BLaER1 treated with 17β-estradiol and CSF1 and Interleukin-3, amounts not matched to agents 10 nM and 100 nM (cell line): ENCODE data around the gene ZC3H7A.
"Not testable (repeated sequence)": the region's sequence is repeated elsewhere in the genome, so short reads cannot be mapped to it uniquely, and the experiment has no call there.

ENCODE experiments used
- H3K27ac ChIP-seq, 11 experiments: shearing (Covaris generic); formaldehyde crosslinking; 2 replicates each; pipeline ENCODE4 v1.8.1; 2022
- H3K27me3 ChIP-seq, 11 experiments: shearing (Covaris generic); formaldehyde crosslinking; 2 replicates each; pipeline ENCODE4 v1.8.1; 2022
- H3K36me3 ChIP-seq, 11 experiments: shearing (Covaris generic); formaldehyde crosslinking; 2 replicates each; pipeline ENCODE4 v1.8.1; 2022
- H3K4me1 ChIP-seq, 10 experiments: shearing (Covaris generic); formaldehyde crosslinking; 2 replicates each; pipeline ENCODE4 v1.8.1; 2022
- H3K4me2 ChIP-seq, 11 experiments: shearing (Covaris generic); formaldehyde crosslinking; 2 replicates each; pipeline ENCODE4 v1.8.1; 2022
- H3K4me3 ChIP-seq, 10 experiments: shearing (Covaris generic); formaldehyde crosslinking; 2 replicates each; pipeline ENCODE4 v1.8.1; 2022
- H3K9ac ChIP-seq, 11 experiments: shearing (Covaris generic); formaldehyde crosslinking; 2 replicates each; pipeline ENCODE4 v1.8.1; 2022
- H3K9me3 ChIP-seq, 11 experiments: shearing (Covaris generic); formaldehyde crosslinking; replicated peaks in 1 of 11; 2 replicates each; pipeline ENCODE4 v1.8.1; 2022
- H4K20me1 ChIP-seq, 11 experiments: shearing (Covaris generic); formaldehyde crosslinking; 2 replicates each; pipeline ENCODE4 v1.8.1; 2022
- Cebpa-rat ChIP-seq, 11 experiments: shearing (Covaris generic); IDR thresholded peaks; 2 replicates each; pipeline ENCODE4 v1.8.1; 2022

ZC3H7A gene

DNA sequence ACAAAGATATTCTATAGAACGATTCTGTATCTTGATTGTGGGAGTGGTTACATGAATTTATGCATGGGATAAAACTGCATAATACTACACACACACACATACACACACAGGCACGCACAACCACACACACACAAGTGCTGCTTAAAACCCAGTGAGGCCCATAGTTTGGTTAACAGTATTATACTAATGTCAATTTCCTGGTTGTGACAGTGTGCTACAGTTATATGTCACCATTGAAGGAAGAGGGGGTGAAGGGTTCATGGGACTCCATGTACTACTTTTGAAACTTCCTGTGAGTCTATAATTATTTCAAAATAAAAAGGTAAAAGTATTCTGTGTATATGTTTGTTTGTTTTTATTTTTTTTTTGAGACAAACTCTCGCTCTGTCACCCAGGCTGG, 8.1 kb downstream of the ZC3H7A start:
- Histone ChIP-seq H3K4me1 (peaks cover 29 to 51% (median 37%) of the 10 kb centered on the region in 10 experiments), H3K4me3 (no peak overlapping the region), H3K27ac (no peak overlapping the region), H3K9ac (no peak overlapping the region), H4K20me1 (peaks cover 87 to 100% (median 100%) of the 10 kb centered on the region in 11 experiments), H3K9me3 (no peaks in the 10 kb centered on the region), H3K36me3 (peaks cover 36 to 72% (median 50%) of the 10 kb centered on the region in 11 experiments), H3K4me2 (no peak overlapping the region), H3K27me3 (no peaks in the 10 kb centered on the region)
- TF ChIP-seq Cebpa-rat (IDR thresholded peaks at IDR 0.05): no peak

DNA sequence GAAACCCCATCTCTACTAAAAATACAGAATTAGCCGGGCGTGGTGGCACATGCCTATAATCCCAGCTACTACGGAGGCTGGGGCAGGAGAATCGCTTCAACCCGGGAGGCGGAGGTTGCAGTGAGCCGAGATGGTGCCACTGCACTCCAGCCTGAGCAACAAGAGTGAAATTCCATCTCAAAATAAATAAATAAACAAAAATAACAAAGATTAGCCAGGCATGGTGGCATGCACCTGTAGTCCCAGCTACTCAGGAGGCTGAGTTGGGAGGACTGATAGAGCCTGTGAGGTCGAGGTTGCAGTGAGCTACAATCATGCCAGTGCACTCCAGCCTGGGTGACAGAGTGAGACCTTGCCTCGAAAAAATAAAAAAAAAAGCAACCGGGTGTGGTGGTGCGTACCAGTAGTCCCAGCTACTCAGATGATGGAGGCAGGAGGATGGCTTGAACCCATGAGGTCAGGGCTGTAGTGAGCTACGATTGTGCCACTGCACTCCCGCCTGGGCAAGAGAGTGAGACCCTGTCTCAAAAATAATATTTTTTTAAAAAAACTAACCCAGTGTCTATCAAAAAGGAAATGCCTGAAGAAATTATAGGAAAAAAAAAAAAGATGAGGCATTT, 12.0 kb downstream of the ZC3H7A start:
- H3K9me3 ChIP-seq, H3K9ac ChIP-seq, H3K27ac ChIP-seq, H3K27me3 ChIP-seq, H3K4me3 ChIP-seq: not testable (repeated sequence)
- Histone ChIP-seq H3K4me2 (peak overlapping the region in 7 of 11 experiments; percentile 11 to 78 (median 60); a peak in 10 of 22 replicates), H3K36me3 (peaks cover 23 to 55% (median 36%) of the 10 kb centered on the region in 11 experiments), H3K4me1 (peaks cover 37 to 64% (median 44%) of the 10 kb centered on the region in 10 experiments), H4K20me1 (peaks cover 74 to 100% (median 98%) of the 10 kb centered on the region in 11 experiments)

DNA sequence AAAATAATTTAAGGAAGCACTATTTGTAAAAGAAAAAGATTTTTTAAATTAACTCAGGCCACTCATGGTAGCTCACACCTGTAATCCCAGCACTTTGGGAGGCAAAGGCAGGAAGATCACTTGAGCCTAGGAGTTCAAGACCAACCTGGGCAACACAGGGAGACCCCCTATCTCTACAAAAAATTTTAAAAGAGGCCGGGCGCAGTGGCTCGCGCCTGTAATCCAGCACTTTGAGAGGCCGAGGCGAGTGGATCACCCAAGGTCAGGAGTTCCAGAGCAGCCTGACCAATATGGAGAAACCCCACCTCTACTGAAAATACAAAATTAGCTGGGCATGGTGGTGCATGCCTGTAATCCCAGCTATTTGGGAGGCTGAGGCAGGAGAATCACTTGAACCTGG, 12.7 kb downstream of the ZC3H7A start:
- H3K4me1 ChIP-seq: peaks cover 37 to 63% (median 44%) of the 10 kb centered on the region in 10 experiments
- H3K4me3 ChIP-seq, H3K9me3 ChIP-seq, H3K27me3 ChIP-seq: not testable (repeated sequence)
- peak overlapping the region in 1 of 11 experiments; percentile 31; a peak in 2 of 22 replicates for H3K9ac ChIP-seq
- H3K27ac ChIP-seq: peak overlapping the region in 2 of 11 experiments; percentile 17 to 57; a peak in 1 of 22 replicates
- H4K20me1 ChIP-seq: peaks cover 67 to 100% (median 92%) of the 10 kb centered on the region in 11 experiments
- peaks cover 23 to 55% (median 36%) of the 10 kb centered on the region in 11 experiments for H3K36me3 ChIP-seq
- H3K4me2 ChIP-seq: peak overlapping the region; percentile 54 to 91 (median 68)

DNA sequence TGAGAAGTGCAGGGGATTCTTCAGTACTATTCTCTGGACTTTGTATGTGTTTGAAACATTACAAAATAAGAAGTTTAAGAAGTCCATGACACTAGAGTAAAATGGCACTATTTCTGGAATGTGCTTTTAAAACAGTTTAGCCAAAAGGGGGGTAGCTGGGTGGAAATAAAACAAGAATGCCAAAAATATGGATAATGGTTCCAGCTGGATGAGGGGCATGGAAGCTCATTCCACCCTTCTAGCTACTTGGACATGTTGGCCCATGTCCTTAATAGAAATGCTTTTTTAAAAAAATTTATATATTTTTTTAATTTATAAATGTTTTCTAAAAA, 13.1 kb downstream of the ZC3H7A start:
- Histone ChIP-seq H3K4me3 (no peak overlapping the region), H4K20me1 (peaks cover 64 to 100% (median 89%) of the 10 kb centered on the region in 11 experiments), H3K9me3 (no peaks in the 10 kb centered on the region), H3K4me2 (peak overlapping the region; percentile 54 to 91 (median 68)), H3K27me3 (no peaks in the 10 kb centered on the region), H3K4me1 (peaks cover 37 to 60% (median 44%) of the 10 kb centered on the region in 10 experiments), H3K36me3 (peaks cover 24 to 55% (median 36%) of the 10 kb centered on the region in 11 experiments), H3K9ac (peak overlapping the region in 4 of 11 experiments; percentile 14 to 65 (median 30); a peak in 3 of 22 replicates), H3K27ac (peak overlapping the region in 7 of 11 experiments; percentile 17 to 57 (median 44); a peak in 6 of 22 replicates)
- TF ChIP-seq Cebpa-rat (IDR thresholded peaks at IDR 0.05): no peak

DNA sequence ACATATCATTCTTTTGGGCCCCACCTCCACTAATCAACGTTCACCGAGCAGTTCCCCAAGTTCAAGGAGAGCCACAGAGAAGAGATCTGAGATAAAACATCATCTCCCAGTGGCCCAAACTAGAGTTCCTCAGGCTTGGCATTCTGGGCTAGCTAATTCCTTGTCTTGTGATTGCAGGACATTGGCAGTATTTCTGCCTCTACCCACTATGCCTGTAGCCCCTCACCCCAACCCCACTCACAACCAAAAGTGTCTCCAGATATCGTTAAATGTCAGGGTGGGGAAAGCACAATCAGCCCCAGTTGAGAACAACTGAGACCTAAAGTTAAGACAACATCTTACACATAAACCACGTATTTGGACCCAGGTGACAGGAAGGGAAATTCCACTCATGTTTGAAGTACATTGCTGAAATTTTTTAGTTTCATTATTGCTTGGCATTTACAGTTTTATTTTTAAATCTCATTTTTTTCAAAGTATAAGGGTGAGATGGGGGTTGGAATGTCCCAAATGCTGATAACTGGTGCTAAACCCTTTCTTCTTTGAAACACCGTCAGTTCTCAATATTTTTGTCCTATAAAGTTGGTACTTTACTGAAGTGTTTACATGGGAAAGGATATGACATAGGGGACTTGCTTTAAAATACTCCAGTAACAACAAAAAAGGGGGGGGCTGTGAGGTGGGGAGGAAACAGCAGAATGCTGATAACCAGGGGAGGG, 13.6 kb downstream of the ZC3H7A start:
- Histone ChIP-seq H4K20me1 (peaks cover 60 to 100% (median 83%) of the 10 kb centered on the region in 11 experiments), H3K9ac (peak overlapping the region in 5 of 11 experiments; percentile 5 to 65 (median 14); a peak in 5 of 22 replicates), H3K27ac (peak overlapping the region; percentile 7 to 57 (median 45); a peak in 17 of 22 replicates), H3K4me2 (peak overlapping the region; percentile 54 to 91 (median 68)), H3K4me1 (peaks cover 37 to 60% (median 44%) of the 10 kb centered on the region in 10 experiments), H3K36me3 (peaks cover 29 to 56% (median 39%) of the 10 kb centered on the region in 11 experiments), H3K4me3 (peak overlapping the region in 1 of 10 experiments; percentile 24; a peak in 1 of 20 replicates), H3K9me3 (no peaks in the 10 kb centered on the region), H3K27me3 (no peaks in the 10 kb centered on the region)
- TF ChIP-seq Cebpa-rat (IDR thresholded peaks at IDR 0.05): no peak

DNA sequence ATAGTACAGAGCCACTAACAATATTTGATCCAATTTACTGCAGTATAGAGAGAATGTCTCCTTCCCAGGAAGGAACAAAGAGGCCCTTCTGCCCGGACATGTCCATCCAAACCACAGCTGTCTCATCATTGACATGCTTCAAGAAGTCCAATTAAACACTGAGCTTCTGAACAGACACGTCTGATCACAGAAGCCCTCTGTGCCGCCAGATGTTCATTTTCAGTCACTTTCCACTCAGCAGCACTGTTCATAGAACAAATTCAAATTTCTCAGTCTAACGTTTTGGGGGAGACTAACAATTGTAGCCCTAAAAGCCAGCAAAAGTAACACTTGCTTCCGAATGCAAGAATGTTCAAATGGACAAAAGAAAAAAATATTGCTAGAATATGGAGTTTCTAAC, 15.3 kb downstream of the ZC3H7A start:
- H3K27me3 ChIP-seq: no peaks in the 10 kb centered on the region
- H4K20me1 ChIP-seq: peaks cover 44 to 90% (median 66%) of the 10 kb centered on the region in 11 experiments
- peak overlapping the region; percentile 54 to 91 (median 68) for H3K4me2 ChIP-seq
- peak overlapping the region in 6 of 11 experiments; percentile 13 to 58 (median 35); a peak in 9 of 22 replicates for H3K9ac ChIP-seq
- H3K27ac ChIP-seq: peak overlapping the region in 8 of 11 experiments; percentile 7 to 54 (median 44); a peak in 12 of 22 replicates
- H3K9me3 ChIP-seq: no peaks in the 10 kb centered on the region
- peaks cover 37 to 60% (median 44%) of the 10 kb centered on the region in 10 experiments for H3K4me1 ChIP-seq
- no peak overlapping the region for H3K4me3 ChIP-seq
- no peak for TF ChIP-seq Cebpa-rat (IDR thresholded peaks at IDR 0.05)
- H3K36me3 ChIP-seq: peaks cover 41 to 60% (median 46%) of the 10 kb centered on the region in 11 experiments

DNA sequence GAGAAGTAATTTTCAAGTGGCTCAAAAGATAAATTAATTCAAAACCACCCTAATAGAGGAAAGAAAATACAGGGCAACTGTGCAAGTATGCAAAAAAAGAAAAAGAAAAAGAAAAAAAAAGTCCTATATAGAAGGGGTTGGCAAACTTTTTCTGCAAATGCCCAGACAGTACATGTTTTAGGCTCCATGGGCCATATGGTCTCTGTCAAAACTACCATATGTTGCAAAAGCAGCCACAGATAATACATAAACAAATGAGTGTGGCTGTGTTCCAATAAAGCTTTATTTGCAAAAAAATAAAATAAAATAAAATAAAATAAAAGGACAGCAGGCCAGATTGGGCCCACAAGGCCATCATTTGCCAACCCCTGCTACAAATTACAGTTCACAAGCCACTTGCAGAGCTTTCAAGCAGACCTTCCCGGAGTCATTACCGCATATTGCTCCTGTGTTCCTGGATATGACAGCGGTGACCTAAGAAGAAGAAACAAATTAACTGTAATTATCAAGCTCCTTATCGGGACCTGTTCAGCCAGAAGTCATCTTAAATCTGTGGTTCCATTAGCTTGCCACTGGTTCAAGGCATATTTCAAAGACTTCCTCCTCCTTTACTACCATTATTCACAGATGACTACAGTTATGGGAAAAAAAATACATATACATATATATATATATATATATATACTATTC, 15.9 kb downstream of the ZC3H7A start:
- H3K4me2 ChIP-seq: peak overlapping the region in 3 of 11 experiments; percentile 53 to 78 (median 60); a peak in 6 of 22 replicates
- no peak overlapping the region for H3K4me3 ChIP-seq
- H3K9ac ChIP-seq: peak overlapping the region in 1 of 11 experiments; percentile 3; a peak in 1 of 22 replicates
- H3K27me3 ChIP-seq: no peaks in the 10 kb centered on the region
- peaks cover 37 to 57% (median 44%) of the 10 kb centered on the region in 10 experiments for H3K4me1 ChIP-seq
- H3K36me3 ChIP-seq: peaks cover 48 to 65% (median 53%) of the 10 kb centered on the region in 11 experiments
- H3K27ac ChIP-seq: 0 out of 22 replicates have a peak overlapping the region, but pooled peaks of 1 of the 11 experiments have one; percentile 6
- no peak for TF ChIP-seq Cebpa-rat (IDR thresholded peaks at IDR 0.05)
- peaks cover 42 to 89% (median 60%) of the 10 kb centered on the region in 11 experiments for H4K20me1 ChIP-seq
- H3K9me3 ChIP-seq: no peaks in the 10 kb centered on the region

DNA sequence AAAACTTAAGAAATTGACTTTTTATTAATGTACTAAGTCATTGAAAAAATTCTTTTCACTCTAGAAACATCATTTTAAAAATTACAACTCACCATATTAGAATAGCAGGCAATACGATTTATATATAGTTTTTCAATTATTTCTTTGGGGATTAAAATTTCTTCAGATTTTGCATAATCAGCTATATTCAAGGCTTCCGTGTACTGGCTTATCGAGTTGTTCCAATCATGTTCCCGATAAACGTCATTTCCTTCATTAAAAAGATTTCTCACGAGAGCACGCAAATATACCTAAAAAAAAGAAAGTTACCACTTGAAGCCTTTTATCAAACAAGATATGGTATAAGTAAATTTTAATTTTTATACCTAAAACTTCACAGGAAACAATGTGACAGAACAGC, 18.0 kb downstream of the ZC3H7A start:
- Histone ChIP-seq H3K4me1 (peaks cover 25 to 45% (median 31%) of the 10 kb centered on the region in 10 experiments), H3K9ac (no peak overlapping the region), H3K4me3 (no peak overlapping the region), H3K4me2 (no peak overlapping the region), H3K27ac (no peak overlapping the region), H4K20me1 (peaks cover 27 to 86% (median 39%) of the 10 kb centered on the region in 11 experiments; a peak in 21 of 22 replicates), H3K27me3 (no peaks in the 10 kb centered on the region), H3K9me3 (no peaks in the 10 kb centered on the region), H3K36me3 (peaks cover 68 to 81% (median 73%) of the 10 kb centered on the region in 11 experiments)
- TF ChIP-seq Cebpa-rat (IDR thresholded peaks at IDR 0.05): no peak
